GM12878 (cell line): ENCODE results near the gene DFFA. TPM values are rescaled to one million over a fixed set of nuclear protein-coding genes. Genes with fewer than 3 reads are reported as not detected.

ENCODE experiments used
- ATAC-seq: fragments of 200-7000 bp; cut with Tn5 transposase; 3 replicates; pipeline ENCODE4 v1.9.1; 2020; ENCODE audit warnings: mild to moderate bottlenecking, moderate library complexity
- BruUV-seq: library from RNA; stranded (reverse); fragments of 400-500 nt; replicated peaks from 2 replicates; lab custom pipeline; 2021; lab: Mats Ljungman, UMichigan
- CTCF ChIA-PET: fragments of 300-600 bp; sonication (Branson Sonifier 250); formaldehyde crosslinking; extraction: SDS; loops from one replicate; lab custom pipeline; 2021; ENCODE audit warnings: inconsistent platforms; lab: Yijun Ruan, JAX
- POLR2A ChIA-PET: fragments of 350-600 bp; formaldehyde crosslinking; extraction: SDS; loops from one replicate; lab custom pipeline; 2021; ENCODE audit warnings: inconsistent platforms; lab: Charles Lee
- RAD21 ChIA-PET: fragments of 300-600 bp; sonication (Branson Sonifier 250); formaldehyde crosslinking; loops from one replicate; lab custom pipeline; 2023; ENCODE audit warnings: antibody characterized with exemption; ENCODE audit not compliant: unreplicated experiment; lab: Charles Lee
- SMC1A ChIA-PET: fragments of 300-600 bp; sonication (Branson Sonifier 250); formaldehyde crosslinking; loops from one replicate; lab custom pipeline; 2023; ENCODE audit not compliant: unreplicated experiment, uncharacterized antibody; lab: Charles Lee
- DNase-seq: peaks from one replicate; pipeline ENCODE4 v3.0.0-alpha.2; 2011; ENCODE audit warnings: low read depth, low spot score
- FAIRE-seq: peaks from 3 replicates; lab custom pipeline; 2011; peaks lifted over from hg19 to GRCh38; lab: Jason Lieb, UNC
- H2AFZ ChIP-seq: 2 replicates; pipeline ENCODE4 v1.6.0; 2011; ENCODE audit warnings: low read depth, low read length, control low read depth; ENCODE audit not compliant: control insufficient read depth
- H3K27ac ChIP-seq: 2 replicates; pipeline ENCODE4 v1.5.1; 2011; ENCODE audit warnings: control low read depth; ENCODE audit not compliant: control insufficient read depth, insufficient read depth
- H3K27me3 ChIP-seq, 2 experiments: replicated peaks in 1 of 2; 2 replicates each; pipeline versions ENCODE4 v1.6.0 to v1.6.1; 2011; ENCODE audit warnings: low read length in 1 of 2; ENCODE audit not compliant: control insufficient read depth in 2 of 2, insufficient read depth in 2 of 2
- H3K36me3 ChIP-seq, 2 experiments: 2 replicates each; pipeline ENCODE4 v1.5.1; 2011; ENCODE audit warnings: low read length in 1 of 2; ENCODE audit not compliant: control insufficient read depth in 2 of 2, insufficient read depth in 2 of 2
- H3K4me1 ChIP-seq: 2 replicates; pipeline ENCODE4 v1.6.1; 2011; ENCODE audit warnings: mild to moderate bottlenecking, low read length, moderate library complexity, mixed read lengths; ENCODE audit not compliant: control insufficient read depth, insufficient read depth
- H3K4me2 ChIP-seq: 2 replicates; pipeline ENCODE4 v1.6.0; 2011; ENCODE audit warnings: control low read depth; ENCODE audit not compliant: control insufficient read depth, insufficient read depth
- H3K4me3 ChIP-seq: fragments of 200-600 bp; sonication (generic); 2 replicates; pipeline ENCODE4 v1.5.1; 2016
- H3K79me2 ChIP-seq: 2 replicates; pipeline ENCODE4 v1.6.0; 2011; ENCODE audit warnings: low read length; ENCODE audit not compliant: control insufficient read depth, insufficient read depth
- H3K9ac ChIP-seq: 2 replicates; pipeline ENCODE4 v1.8.0; 2011; ENCODE audit warnings: low read length, control low read depth, mixed read lengths; ENCODE audit not compliant: control insufficient read depth, insufficient read depth
- H3K9me3 ChIP-seq: replicated peaks from 3 replicates; pipeline ENCODE4 v1.5.1; 2011; ENCODE audit warnings: mild to moderate bottlenecking, low read length; ENCODE audit not compliant: control insufficient read depth, insufficient read depth
- H4K20me1 ChIP-seq: 2 replicates; pipeline ENCODE4 v1.6.0; 2011; ENCODE audit not compliant: control insufficient read depth, insufficient read depth
- BHLHE40 ChIP-seq, 2 experiments: fragments of 450-650 bp in 1 of 2; IDR thresholded peaks; 2 replicates each; pipeline ENCODE4 v1.6.1; 2011 to 2017; ENCODE audit warnings: low read depth in 2 of 2, borderline replicate concordance in 1 of 2, improper control_type of control experiment in 1 of 2, low read length in 1 of 2, mild to moderate bottlenecking in 1 of 2
- EZH2 ChIP-seq: IDR thresholded peaks from 2 replicates; pipeline ENCODE4 v1.6.1; 2012; ENCODE audit warnings: low read depth, mild to moderate bottlenecking, control low read depth, inconsistent platforms, low read length, borderline replicate concordance; ENCODE audit not compliant: control insufficient read depth
- KLF5 ChIP-seq: fragments of 450-650 bp; IDR thresholded peaks from 2 replicates; pipeline ENCODE4 v1.6.1; 2014; ENCODE audit warnings: mild to moderate bottlenecking; ENCODE audit not compliant: partially characterized antibody
- NR2C2 ChIP-seq: IDR thresholded peaks from 2 replicates; pipeline ENCODE4 v1.6.1; 2011; ENCODE audit warnings: borderline replicate concordance, low read depth; ENCODE audit not compliant: control insufficient read depth, insufficient read length
- PKNOX1 ChIP-seq: fragments of 450-650 bp; IDR thresholded peaks from 2 replicates; pipeline ENCODE4 v1.6.1; 2016; ENCODE audit warnings: mild to moderate bottlenecking
- SMAD5 ChIP-seq: IDR thresholded peaks from 2 replicates; pipeline ENCODE4 v1.6.1; 2016; ENCODE audit warnings: antibody characterized with exemption, low read depth
- SMARCA5 ChIP-seq: fragments of 450-650 bp; IDR thresholded peaks from 2 replicates; pipeline ENCODE4 v1.6.1; 2017; ENCODE audit warnings: mild to moderate bottlenecking
- STAT1 ChIP-seq: fragments of 450-650 bp; conservative IDR thresholded peaks from 2 replicates; pipeline ENCODE4 v1.6.1; 2014; ENCODE audit warnings: antibody characterized with exemption, mild to moderate bottlenecking
- WGBS: methylation state at CpG from one replicate; pipeline ENCODE4 v1.1.6; 2016; ENCODE audit warnings: low lambda C conversion rate; ENCODE audit not compliant: insufficient replicate concordance, insufficient coverage; ENCODE audit errors: missing lambda C conversion rate; 5-methylcytosine and 5-hydroxymethylcytosine counted together
- in situ Hi-C: fragments of 300-500 bp; cut with MboI; formaldehyde crosslinking; loops from 9 replicates; pipeline ENCODE4 v1.14.3; 2018; ENCODE audit warnings: mixed read lengths
- intact Hi-C: fragments of 100-400 bp; cut with micrococcal nuclease; formaldehyde crosslinking; loops from one replicate; pipeline ENCODE4 v1.14.2; 2022; ENCODE audit not compliant: unreplicated experiment
- polyA plus RNA-seq, 11 experiments: library from polyadenylated mRNA; depleted of rRNA in 4 of 11; unstranded in 6 of 11; stranded (reverse) in 5 of 11; fragments of >200 nt; fragmentation: Nextera tagmentation in 4 of 11; fragmentation: Illumina TruSeq in 1 of 11; extraction: Ambion mirVana in 4 of 11; extraction: Trizol in 1 of 11; gene quantifications; 1 replicate in 1 of 11; 2 replicates in 10 of 11; pipeline versions ENCODE4 v1.2.1 to v1.2.3, GENCODE V29; 2011 to 2016; ENCODE audit warnings: inconsistent platforms in 2 of 11, missing spikeins in 2 of 11, low read depth in 1 of 11
- total RNA-seq, 4 experiments: library from RNA; depleted of rRNA in 3 of 4; stranded (reverse); fragments of >200 nt in 3 of 4; fragmentation: Illumina TruSeq in 1 of 4; extraction: Trizol in 1 of 4; gene quantifications; 2 replicates each; pipeline versions ENCODE4 v1.2.1 to v1.2.3, GENCODE V29; 2013 to 2021

DFFA gene
- total and polyA plus RNA-seq, 10 of the 15 experiments (the other 5 are each of a cell fraction or from before 2014, with no cell fraction given) = 37.4 to 83.8 (median 52.4) TPM

DNA sequence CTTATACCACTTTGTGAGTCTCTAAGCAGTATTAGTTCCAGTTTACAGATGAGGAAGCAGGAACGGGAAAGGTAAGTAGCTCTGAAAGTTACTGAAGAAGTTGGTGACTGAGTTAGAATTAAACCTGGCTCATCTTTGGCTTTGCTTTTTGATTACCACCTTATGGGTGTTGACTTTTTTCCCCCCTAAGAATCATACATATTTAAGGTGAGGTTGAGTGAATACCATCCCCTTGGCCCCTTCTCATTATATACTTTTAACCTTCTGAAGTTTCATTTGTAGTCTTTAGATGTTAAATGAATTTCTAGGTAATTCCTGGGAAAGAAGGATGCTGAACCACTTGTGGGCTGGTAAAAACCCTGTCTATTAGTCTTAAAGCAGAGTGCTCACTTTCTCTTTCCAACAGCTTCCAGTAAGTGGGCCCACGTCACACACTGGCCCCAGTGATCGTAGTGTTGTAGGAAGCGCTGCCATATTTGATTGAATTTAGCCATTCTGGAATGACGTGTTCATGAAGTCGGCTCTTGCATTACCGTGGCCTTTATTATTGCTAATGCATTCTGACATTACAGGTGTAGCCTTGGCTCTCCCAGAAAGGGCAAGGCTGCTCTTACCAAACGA is 49.3 kb upstream of the DFFA start:
- 78% methylated on average over 8 of the region's 8 CpGs for WGBS
- no peak for FAIRE-seq
- Histone ChIP-seq H4K20me1 (no peaks in the 10 kb centered on the region), H2AFZ (no peak overlapping the region), H3K79me2 (peaks cover 16% of the 10 kb centered on the region), H3K4me2 (no peak overlapping the region), H3K27me3 (no peaks in the 10 kb centered on the region), H3K9ac (no peak overlapping the region), H3K4me1 (peaks cover 6% of the 10 kb centered on the region; the same call in 1 of the 2 replicates), H3K4me3 (no peak overlapping the region), H3K9me3 (no peaks in the 10 kb centered on the region), H3K27ac (0 out of 2 replicates have a peak overlapping the region, but pooled peaks have one; percentile 14), H3K36me3 (peaks cover 5 to 8% of the 10 kb centered on the region in 2 experiments; a peak in 3 of 4 replicates)
- ChIA-PET CTCF (interaction anchor here (1.9 to 5.2 kb wide), 3 partner anchors 8 to 26 kb away, joined by 5 to 46 read pairs (median 7); no protein-coding TSS in a partner anchor), RAD21 (interaction anchor here (1.7 to 1.8 kb wide), 2 partner anchors 10 to 14 kb away, joined by 5 to 6 read pairs; no protein-coding TSS in a partner anchor), POLR2A (no interaction called here), SMC1A (interaction anchor here (0.9 to 3.9 kb wide), 4 partner anchors 8 to 26 kb away, joined by 3 to 21 read pairs (median 8); no protein-coding TSS in a partner anchor)
- DNase-seq = no peak
- intact Hi-C loops = no loop called here
- in situ Hi-C loops = no loop called here
- no peak for TF ChIP-seq NR2C2
- TF ChIP-seq SMARCA5 = no peak
- TF ChIP-seq KLF5 = no peak
- no peak for TF ChIP-seq EZH2
- no peak for TF ChIP-seq BHLHE40 (IDR thresholded peaks at IDR 0.05; ENCODE audit: borderline replicate concordance in 1 of 2, low read depth in 2 of 2, low read length in 1 of 2)
- no peak for TF ChIP-seq STAT1
- TF ChIP-seq SMAD5 = no peak
- TF ChIP-seq PKNOX1 = no peak
- BruUV-seq = no TSS peak
- 0 out of 3 replicates have a peak, but pooled peaks have one; percentile 27 for ATAC-seq
